ENCODE measurements around the gene RBM38. TPM values are rescaled to one million over a fixed set of nuclear protein-coding genes. Genes with fewer than 3 reads are reported as not detected.

Gene RBM38
- total RNA-seq, 1 experiment from 2014 or later, result 52.7 TPM

GRCh38 chr20:57458400-57459160, 67.4 kb downstream of the RBM38 start:
- no peak for TF ChIP-seq EZH2 (IDR thresholded peaks at IDR 0.05; ENCODE audit: borderline replicate concordance, low read depth, low read length, poor library complexity, severe bottlenecking)
- POLR2A ChIA-PET (ENCODE audit: low non-redundant PET), result no interaction called here
- H3K4me3 ChIP-seq (ENCODE audit: low read depth, low read length, poor library complexity, severe bottlenecking), result no peak overlapping the region
- CTCF ChIA-PET, result no interaction called here
- H3K4me1 ChIP-seq (ENCODE audit: insufficient read depth, low read length, poor library complexity, severe bottlenecking), result no peaks in the 10 kb centered on the region
- intact Hi-C loops (cut with micrococcal nuclease; ENCODE audit: unreplicated experiment), result no loop called here
- no peaks in the 10 kb centered on the region for H3K9me3 ChIP-seq (ENCODE audit: low read depth, low read length, poor library complexity, severe bottlenecking)
- no peaks in the 10 kb centered on the region for H3K27me3 ChIP-seq (replicated peaks; ENCODE audit: insufficient read depth, low read depth, low read length, poor library complexity)
- no peaks in the 10 kb centered on the region for H3K36me3 ChIP-seq (ENCODE audit: insufficient read depth, low read length, poor library complexity, severe bottlenecking)
- BruUV-seq (replicated peaks), result no TSS peak
- no peak overlapping the region for H3K27ac ChIP-seq (ENCODE audit: low read depth, low read length, poor library complexity, severe bottlenecking)
- no peak for DNase-seq (ENCODE audit: low spot score)

Other genes starting within 250 kb of the RBM38 start
- gene BMP7, start 124.8 kb upstream of the RBM38 start, total RNA-seq (2021), result 7.5 and 18.9 TPM in 2 replicates
- not detected in 2 replicates for gene SPO11, start 61.6 kb upstream of the RBM38 start, total RNA-seq (2021)
- 59.4 and 70.9 TPM in 2 replicates for gene RAE1, start 40.1 kb upstream of the RBM38 start, total RNA-seq (2021)
- 0.90 and 1.6 TPM in 2 replicates for gene CTCFL, start 133.7 kb downstream of the RBM38 start, total RNA-seq (2021)
- not detected in 2 replicates for gene PCK1, start 169.7 kb downstream of the RBM38 start, total RNA-seq (2021)
- gene ZBP1, start 229.0 kb downstream of the RBM38 start, total RNA-seq (2021), result not detected in 2 replicates

Data from A673 (cell line).